ENCODE results near the gene SCUBE1.

DNA sequence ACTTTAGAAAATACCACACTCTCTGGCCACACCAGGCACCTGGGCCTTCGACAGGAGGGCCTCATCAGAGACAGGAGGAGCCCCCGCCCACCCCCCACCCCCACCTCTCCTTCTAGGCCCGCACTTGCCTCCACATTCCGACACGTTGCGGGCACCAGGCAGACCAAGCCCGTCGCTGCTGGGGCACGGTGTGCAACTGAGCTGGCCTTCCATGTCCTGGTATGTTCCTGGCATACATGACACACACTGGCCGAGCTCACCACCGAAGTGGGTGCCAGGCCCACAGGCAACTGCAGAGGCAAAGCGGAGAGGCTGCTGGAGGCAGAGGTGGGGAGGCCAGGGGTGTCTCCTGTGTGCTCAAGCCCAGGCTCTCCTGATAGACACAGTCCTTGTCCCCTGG lies 129.2 kb downstream of the SCUBE1 start:
- no peak for TF ChIP-seq POLR2A (IDR thresholded peaks at IDR 0.05; ENCODE audit: low read depth)
- no peak for TF ChIP-seq CTCF (IDR thresholded peaks at IDR 0.05)
- no peak for TF ChIP-seq EP300 (IDR thresholded peaks at IDR 0.05)
- TF ChIP-seq POLR2AphosphoS5 (IDR thresholded peaks at IDR 0.05), result no peak
